Raji (cell line): ENCODE data around the gene SYT14.

Source experiments
- POLR2A ChIP-seq: IDR thresholded peaks from 2 replicates; pipeline ENCODE4 v1.6.1; 2011; ENCODE audit warnings: low read depth, low read length, control low read depth; ENCODE audit not compliant: insufficient read depth

SYT14 gene

GRCh38 chr1:210072896-210073504, 135.0 kb downstream of the SYT14 start:
- TF ChIP-seq POLR2A = no peak

DNA sequence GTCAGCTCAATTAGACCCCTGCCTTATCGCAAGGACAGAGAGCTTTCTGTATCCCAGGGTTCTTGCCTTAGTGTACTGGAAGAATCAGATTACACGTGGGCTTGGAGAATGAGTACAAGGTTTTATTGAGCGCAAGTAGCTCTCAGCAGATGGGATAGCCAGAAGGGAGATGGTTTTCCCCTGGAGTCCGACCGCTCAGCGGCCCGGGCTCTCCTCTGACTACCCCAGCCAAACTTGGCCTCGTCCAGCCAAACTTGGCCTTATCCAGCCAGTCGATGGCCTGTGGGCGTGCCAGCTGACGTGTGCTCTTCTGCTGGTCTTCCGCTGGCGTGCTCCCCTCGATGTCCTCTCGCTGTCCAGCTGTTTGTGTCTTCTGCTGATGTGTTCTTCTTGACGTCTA, 136.9 kb downstream of the SYT14 start:
- TF ChIP-seq POLR2A = no peak

DNA sequence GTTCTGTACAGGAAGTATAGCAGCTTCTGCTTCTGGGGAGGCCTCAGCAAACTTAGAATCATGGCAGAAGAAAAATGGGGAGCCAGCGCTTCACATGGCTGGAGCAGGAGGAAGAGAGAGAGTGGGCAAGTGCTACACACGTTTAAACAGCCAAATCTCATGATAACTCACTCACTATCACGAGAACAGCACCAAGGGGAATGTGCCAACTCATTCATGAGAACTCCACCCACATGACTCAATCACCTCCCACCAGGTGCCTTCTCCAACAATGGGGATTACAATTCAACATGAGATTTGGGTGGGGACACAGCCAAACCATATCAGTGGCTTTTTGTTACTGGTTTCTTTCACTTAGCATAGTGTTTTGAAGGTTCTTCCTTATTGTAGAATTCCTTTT, 138.6 kb downstream of the SYT14 start:
- no peak for TF ChIP-seq POLR2A

- TF ChIP-seq POLR2A = no peak
Observed at GRCh38 chr1:210081494-210081893, 143.5 kb downstream of the SYT14 start.

DNA sequence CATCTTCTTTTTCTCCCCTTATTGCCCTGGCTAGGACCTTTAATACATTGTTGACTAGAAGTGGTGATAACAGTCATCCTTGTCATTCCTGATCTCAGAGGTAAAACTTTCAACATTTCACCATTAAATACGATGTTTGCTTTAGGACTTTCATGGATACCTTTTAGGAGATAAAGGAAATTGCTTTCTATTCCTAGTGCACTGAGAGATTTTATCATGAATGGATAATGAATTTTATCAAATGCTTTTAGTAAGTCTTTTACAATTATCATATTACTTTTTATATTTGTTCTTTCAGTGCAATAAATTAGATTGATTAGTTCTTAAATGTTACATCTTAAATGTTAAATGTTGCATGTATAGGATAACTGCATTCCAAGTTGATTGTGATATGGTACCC, 147.3 kb downstream of the SYT14 start:
- TF ChIP-seq POLR2A = no peak

GRCh38 chr1:210087058-210087457, 149.0 kb downstream of the SYT14 start:
- no peak for TF ChIP-seq POLR2A

DNA sequence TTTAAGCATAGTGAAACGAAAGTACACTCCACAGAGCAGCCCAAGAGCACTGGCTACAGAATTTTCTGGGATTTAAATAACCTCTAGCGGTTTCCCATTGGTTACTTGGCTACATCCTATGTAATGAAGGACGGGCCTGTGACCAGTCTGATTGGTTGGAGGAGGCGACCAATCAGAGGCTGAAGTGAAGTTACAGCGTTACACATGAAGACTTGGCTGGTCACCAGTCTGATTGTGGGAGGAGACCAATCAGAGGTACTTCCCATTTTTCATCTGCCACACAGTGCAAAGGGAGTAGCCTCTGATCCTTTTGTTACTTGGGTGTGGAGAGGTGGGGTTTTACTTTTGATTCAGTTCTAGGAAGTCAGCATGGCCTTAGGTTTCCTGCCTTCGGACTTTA, 151.8 kb downstream of the SYT14 start:
- TF ChIP-seq POLR2A = no peak

DNA sequence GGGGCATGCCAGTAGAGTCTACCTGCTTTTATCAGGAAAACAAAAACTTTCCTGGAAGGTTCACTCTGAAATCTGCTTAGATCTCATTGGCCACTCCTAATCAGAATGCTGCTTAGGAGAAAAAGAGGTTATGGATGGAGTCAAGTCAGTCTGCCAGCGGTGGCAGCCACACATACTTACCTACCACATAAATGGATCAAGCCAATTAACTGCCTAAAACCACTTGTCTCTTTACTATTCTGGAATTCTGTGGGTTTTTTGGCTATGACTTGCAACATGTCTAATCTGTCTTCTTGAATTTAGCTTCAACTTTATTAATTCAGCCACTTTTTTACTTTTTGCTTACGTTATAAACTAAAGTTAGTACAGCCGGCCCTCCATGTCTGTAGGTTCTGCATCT, 154.3 kb downstream of the SYT14 start:
- no peak for TF ChIP-seq POLR2A

DNA sequence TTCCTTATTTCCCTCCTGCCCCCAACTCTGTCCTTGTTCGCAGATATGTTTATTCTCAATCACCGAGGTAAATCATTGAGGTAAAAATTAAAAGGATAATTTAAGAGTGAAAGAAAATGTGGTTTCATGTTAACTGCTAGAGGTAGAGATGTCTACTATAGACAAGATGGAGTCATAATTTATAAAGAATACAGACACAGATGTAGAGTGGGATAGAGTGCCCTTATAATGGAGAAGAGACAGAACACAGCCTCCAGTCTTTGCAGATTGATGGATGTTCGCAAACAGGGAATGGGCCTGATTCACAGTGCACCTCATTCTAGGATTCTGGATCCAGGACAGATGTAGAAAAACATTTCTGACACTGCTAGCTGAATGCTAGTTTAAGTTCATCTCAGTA, 155.4 kb downstream of the SYT14 start:
- no peak for TF ChIP-seq POLR2A

DNA sequence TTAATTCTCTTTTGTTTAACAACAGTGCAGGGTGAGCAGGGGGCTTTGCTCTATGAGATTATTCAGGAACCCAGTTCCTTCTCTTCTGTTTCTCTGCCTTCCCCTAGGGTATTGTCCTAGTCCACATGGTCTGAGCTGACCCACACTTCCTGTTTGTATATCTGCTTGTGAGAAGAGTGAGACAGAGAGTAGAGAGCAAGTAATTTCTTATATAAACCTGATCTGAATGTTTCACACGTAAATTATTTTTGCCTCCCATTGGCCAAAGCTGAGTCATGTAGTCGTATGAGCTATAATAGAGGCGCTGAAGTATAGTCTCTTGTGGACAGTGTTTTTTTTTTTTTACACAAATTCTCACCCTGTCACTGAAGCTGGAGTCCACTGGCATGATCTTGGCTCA, 160.3 kb downstream of the SYT14 start:
- TF ChIP-seq POLR2A = no peak

DNA sequence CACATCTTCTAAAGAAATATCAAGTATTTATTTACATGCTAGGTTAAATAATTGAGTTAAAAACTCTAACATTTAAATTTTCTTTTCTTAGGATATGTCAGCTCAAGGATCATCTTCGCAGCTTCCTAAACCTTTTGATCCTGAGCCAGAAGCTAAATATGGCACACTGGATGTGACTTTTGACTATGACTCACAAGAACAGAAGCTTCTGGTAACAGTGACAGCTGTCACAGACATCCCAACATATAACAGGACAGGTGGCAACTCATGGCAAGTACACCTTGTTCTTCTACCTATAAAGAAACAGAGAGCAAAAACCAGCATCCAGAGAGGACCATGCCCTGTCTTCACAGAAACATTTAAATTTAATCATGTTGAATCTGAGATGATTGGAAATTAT, 161.9 kb downstream of the SYT14 start:
- TF ChIP-seq POLR2A = no peak

DNA sequence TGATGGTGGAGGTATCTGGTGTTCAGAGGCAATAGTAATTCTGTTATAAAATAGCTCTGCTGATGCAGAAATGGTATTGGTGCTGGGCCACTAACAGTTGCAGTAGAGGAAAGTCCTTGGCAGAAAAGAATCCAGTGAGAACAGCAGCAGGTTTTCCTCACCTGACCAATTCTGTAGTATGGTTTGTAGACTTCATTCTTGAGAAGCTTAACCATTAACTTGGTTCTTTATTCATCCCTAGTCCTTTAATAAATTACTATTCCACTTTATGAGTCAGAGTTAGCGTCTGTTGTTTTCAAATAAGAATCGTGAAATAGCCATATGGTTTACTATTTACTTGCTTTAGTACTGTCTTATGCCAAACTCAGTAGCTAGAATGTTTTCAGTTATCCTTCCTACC, 166.1 kb downstream of the SYT14 start:
- no peak for TF ChIP-seq POLR2A

GRCh38 chr1:210117198-210117597, 179.2 kb downstream of the SYT14 start:
- TF ChIP-seq POLR2A = no peak

- no peak for TF ChIP-seq POLR2A
Observed at GRCh38 chr1:210117681-210118170, 179.7 kb downstream of the SYT14 start.

DNA sequence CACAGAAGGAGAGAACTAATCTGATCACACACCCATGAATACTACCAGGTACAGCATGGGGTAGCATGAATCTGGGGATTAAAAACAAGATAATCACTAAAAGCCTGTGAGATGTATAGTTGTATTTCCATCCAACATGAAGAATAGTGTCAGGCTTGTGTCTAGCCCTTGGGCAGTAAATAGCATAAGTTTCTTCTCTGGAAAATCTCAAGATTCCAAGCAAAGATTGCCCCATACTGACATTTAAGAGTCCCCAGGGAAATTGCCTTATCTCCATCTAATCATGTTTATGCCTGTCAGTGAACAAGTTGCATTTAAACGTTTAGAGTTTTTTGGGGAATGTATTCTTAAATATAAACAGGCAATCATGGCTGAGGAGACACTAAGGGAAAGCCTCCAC, 185.4 kb downstream of the SYT14 start:
- TF ChIP-seq POLR2A = no peak

GRCh38 chr1:210123924-210124589, 186.0 kb downstream of the SYT14 start:
- TF ChIP-seq POLR2A = no peak

DNA sequence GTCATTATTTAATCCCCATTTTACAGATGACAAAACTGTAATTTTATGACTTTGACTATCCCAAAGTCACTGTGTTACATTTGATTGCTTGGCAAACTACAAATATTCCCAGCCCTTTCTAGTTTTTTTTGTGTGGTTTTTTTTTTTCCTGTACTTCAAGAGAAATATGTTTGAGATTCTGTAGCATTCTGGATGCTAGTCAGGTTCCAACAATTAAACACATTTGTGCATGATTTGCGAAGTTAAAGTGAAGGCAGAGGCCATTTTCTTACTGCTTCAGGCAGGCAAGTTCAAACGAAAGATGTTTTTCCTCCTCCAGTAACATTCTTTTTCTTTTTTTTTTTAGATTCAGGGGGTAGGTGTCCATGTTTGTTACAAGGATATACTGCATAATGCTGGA, 186.7 kb downstream of the SYT14 start:
- TF ChIP-seq POLR2A = no peak
